Activated B cell treated with CpG ODN at 0.5 μM for 24 hours (primary cell): ENCODE data around the gene CPSF4L. TPM values are rescaled to one million over a fixed set of nuclear protein-coding genes. Genes with fewer than 3 reads are reported as not detected.

Experiments used
- ATAC-seq: fragments of 200-7000 bp; cut with Tn5 transposase; one replicate; pipeline ENCODE4 v1.10.0; 2021; ENCODE audit warnings: low read depth, mild to moderate bottlenecking, moderate library complexity
- CTCF ChIA-PET: fragments of 350-600 bp; sonication (Branson Sonifier 250); formaldehyde crosslinking; loops from one replicate; lab custom pipeline; 2021; ENCODE audit warnings: antibody characterized with exemption; lab: Charles Lee
- POLR2A ChIA-PET: fragments of 350-600 bp; sonication (Branson Sonifier 250); formaldehyde crosslinking; loops from one replicate; lab custom pipeline; 2021; ENCODE audit warnings: antibody characterized with exemption; lab: Charles Lee
- DNase-seq: peaks from one replicate; pipeline ENCODE4 v3.0.0; 2022
- H3K27ac Mint-ChIP-seq: one replicate; pipeline ENCODE4 v1.8.0; 2020; ENCODE audit warnings: mixed read lengths
- H3K27me3 Mint-ChIP-seq: one replicate; pipeline ENCODE4 v1.8.0; 2021; ENCODE audit warnings: mixed read lengths
- H3K36me3 Mint-ChIP-seq: one replicate; pipeline ENCODE4 v1.8.0; 2021; ENCODE audit warnings: low read depth, mixed read lengths
- H3K4me1 Mint-ChIP-seq: one replicate; pipeline ENCODE4 v1.8.0; 2021; ENCODE audit warnings: mixed read lengths
- H3K4me3 Mint-ChIP-seq: one replicate; pipeline ENCODE4 v1.8.0; 2020; ENCODE audit warnings: mild to moderate bottlenecking, mixed read lengths
- H3K9me3 Mint-ChIP-seq: one replicate; pipeline ENCODE4 v1.8.0; 2020; ENCODE audit warnings: mixed read lengths
- intact Hi-C: fragments of 100-400 bp; cut with micrococcal nuclease; formaldehyde crosslinking; loops from one replicate; pipeline ENCODE4 v1.15.1; 2024
- total RNA-seq: library from RNA; stranded (reverse); gene quantifications from 2 replicates; pipeline ENCODE4 v1.2.3, GENCODE V29; 2022
- TF ChIP-seq, protein P1 (sequence below): fragments of 200-600 bp; IDR thresholded peaks from one replicate; pipeline ENCODE4 v1.8.0; 2022; ENCODE audit warnings: antibody characterized with exemption, mild to moderate bottlenecking

Gene CPSF4L
- total RNA-seq, 1 donor from 2014 or later = not detected

DNA sequence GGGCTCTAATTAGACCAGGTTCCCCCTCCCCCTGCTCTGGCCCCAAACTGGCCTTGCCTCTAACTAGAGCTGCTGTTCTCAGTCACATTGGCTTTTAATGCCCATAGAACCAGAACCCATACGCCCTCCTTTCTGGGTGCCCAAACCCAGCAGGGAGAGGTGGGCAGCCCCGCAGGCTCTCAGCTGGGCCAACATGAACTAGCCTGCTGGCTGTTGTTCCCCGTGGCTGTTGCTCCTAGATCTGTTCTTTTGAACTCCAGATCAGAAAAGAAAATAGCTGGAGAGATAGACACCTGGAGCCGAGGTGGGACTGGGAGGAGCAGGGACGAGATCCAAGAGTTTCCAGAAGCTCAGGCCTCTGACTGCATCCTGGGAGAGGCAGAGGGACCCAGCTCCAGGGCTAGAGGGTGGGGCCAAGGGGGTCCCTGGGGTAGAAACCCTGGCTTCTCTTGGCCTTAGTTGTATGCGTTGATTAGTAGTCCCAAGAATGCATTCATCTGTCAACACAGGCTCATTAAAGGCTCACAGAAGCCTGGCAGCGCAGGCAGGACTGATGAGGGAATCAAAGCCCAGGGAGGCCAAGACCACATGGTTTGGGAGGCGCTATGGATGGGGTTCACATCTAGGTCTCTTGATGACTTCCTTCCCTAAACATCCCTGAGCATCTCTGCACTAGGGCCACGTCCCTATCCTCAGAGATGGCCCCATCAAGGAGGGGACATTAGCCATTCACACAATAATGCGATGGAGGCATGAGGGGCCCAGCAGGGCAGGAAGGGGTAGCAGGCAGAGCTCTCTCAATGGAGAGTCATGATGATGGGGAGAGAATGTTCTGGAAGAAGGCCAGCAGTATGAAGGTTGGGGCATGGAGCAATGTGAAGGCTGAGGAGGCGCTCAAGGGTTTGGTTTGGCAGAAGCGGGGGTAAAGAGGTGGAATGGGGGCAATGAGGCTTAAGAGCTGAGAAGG is 1.3 kb upstream of the CPSF4L start:
- Mint-ChIP-seq H3K9me3 (no peaks in the 10 kb centered on the region), H3K27me3 (peaks cover 3% of the 10 kb centered on the region), H3K36me3 (no peaks in the 10 kb centered on the region), H3K4me1 (no peaks in the 10 kb centered on the region), H3K27ac (no peak overlapping the region), H3K4me3 (no peak overlapping the region)
- TF ChIP-seq, protein P1, sequence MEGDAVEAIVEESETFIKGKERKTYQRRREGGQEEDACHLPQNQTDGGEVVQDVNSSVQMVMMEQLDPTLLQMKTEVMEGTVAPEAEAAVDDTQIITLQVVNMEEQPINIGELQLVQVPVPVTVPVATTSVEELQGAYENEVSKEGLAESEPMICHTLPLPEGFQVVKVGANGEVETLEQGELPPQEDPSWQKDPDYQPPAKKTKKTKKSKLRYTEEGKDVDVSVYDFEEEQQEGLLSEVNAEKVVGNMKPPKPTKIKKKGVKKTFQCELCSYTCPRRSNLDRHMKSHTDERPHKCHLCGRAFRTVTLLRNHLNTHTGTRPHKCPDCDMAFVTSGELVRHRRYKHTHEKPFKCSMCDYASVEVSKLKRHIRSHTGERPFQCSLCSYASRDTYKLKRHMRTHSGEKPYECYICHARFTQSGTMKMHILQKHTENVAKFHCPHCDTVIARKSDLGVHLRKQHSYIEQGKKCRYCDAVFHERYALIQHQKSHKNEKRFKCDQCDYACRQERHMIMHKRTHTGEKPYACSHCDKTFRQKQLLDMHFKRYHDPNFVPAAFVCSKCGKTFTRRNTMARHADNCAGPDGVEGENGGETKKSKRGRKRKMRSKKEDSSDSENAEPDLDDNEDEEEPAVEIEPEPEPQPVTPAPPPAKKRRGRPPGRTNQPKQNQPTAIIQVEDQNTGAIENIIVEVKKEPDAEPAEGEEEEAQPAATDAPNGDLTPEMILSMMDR = no peak
- POLR2A ChIA-PET = no interaction called here
- intact Hi-C loops = no loop called here
- ATAC-seq (no peak), DNase-seq (no peak)
- CTCF ChIA-PET = no interaction called here

DNA sequence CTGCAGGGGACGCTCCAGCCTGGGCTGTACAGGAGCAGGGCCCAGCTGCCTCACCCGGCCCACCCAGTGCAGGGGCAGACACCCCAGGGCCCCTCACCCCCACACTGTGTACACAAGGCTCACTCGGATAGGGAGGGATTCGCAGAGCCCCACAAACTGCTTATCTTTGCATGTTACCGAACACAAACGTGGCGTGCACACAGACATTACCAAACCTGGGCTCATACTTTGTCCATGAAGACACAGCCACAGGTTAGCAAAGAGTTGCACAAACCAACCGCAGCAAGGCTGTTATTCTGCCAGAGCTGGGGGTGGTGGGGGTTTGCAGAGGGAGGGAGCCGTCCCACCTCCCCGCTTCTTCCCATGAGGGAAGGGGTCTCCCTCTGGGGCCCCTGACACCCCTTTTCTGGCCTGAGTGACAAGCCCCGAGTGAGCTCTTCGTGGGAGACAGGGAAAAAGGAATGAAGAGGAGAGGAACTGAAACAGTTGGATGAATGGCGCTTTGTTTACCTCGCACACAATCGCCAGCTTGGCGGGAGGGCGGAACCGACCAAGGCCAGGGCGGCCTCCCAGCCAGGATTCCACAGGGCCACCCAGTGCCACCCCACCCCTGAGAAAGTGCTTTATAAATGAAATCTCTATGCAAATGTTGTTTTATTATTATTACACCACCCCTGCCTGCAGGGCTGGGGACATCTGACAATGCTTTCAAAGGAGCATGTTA is 434 bp upstream of the CPSF4L start:
- ATAC-seq (no peak), DNase-seq (no peak)
- Mint-ChIP-seq H3K4me3 (no peak overlapping the region), H3K9me3 (no peaks in the 10 kb centered on the region), H3K27ac (no peak overlapping the region), H3K27me3 (peaks cover 3% of the 10 kb centered on the region), H3K4me1 (no peaks in the 10 kb centered on the region), H3K36me3 (no peaks in the 10 kb centered on the region)
- intact Hi-C loops = no loop called here
- ChIA-PET POLR2A (no interaction called here), CTCF (no interaction called here)
- TF ChIP-seq, protein P1 = no peak

- ATAC-seq (no peak), DNase-seq (no peak)
- no peak overlapping the region for H3K27ac Mint-ChIP-seq
- TF ChIP-seq, protein P1 = no peak
- H3K27me3 Mint-ChIP-seq = peaks cover under 1% of the 10 kb centered on the region
- ChIA-PET CTCF (interaction anchor here (1.5 to 2.1 kb wide), 2 partner anchors 113 to 530 kb away, joined by 3 to 22 read pairs; no protein-coding TSS in a partner anchor), POLR2A (no interaction called here)
- no peak overlapping the region for H3K4me3 Mint-ChIP-seq
- peaks cover 2% of the 10 kb centered on the region for H3K4me1 Mint-ChIP-seq
- H3K9me3 Mint-ChIP-seq = no peaks in the 10 kb centered on the region
- intact Hi-C loops = loop anchor here (2.0 to 5.0 kb wide), 4 partner anchors 55 to 695 kb away; partner anchors contain the start of gene CDC42EP4
- no peaks in the 10 kb centered on the region for H3K36me3 Mint-ChIP-seq
Measured at GRCh38 chr17:73257516-73257915, 4.2 kb downstream of the CPSF4L start.

GRCh38 chr17:73256220-73256619 is 5.5 kb downstream of the CPSF4L start:
- Mint-ChIP-seq H3K4me3 (no peak overlapping the region), H3K27ac (no peak overlapping the region), H3K36me3 (no peaks in the 10 kb centered on the region), H3K27me3 (no peaks in the 10 kb centered on the region), H3K4me1 (peaks cover 2% of the 10 kb centered on the region), H3K9me3 (no peaks in the 10 kb centered on the region)
- DNase-seq = no peak
- TF ChIP-seq, protein P1 = no peak
- ChIA-PET CTCF (interaction anchor here (1.0 to 5.5 kb wide), 4 partner anchors 10 to 530 kb away, joined by 3 to 117 read pairs (median 7); no protein-coding TSS in a partner anchor), POLR2A (no interaction called here)
- ATAC-seq = no peak
- intact Hi-C loops = loop anchor here (2.0 to 5.0 kb wide), 4 partner anchors 56 to 694 kb away; partner anchors contain the start of gene CDC42EP4
